K562 (cell line): Measurements from ENCODE around the gene OPCML. TPM values are rescaled to one million over a fixed set of nuclear protein-coding genes. Genes with fewer than 3 reads are reported as not detected.

Source experiments
- ASH1L ChIP-seq: fragments of 450-650 bp; IDR thresholded peaks from 2 replicates; pipeline ENCODE4 v1.6.1; 2018; ENCODE audit warnings: borderline replicate concordance, mild to moderate bottlenecking, low read depth; ENCODE audit not compliant: partially characterized antibody
- SMARCC2 ChIP-seq: fragments of 450-650 bp; IDR thresholded peaks from 2 replicates; pipeline ENCODE4 v1.6.1; 2017; ENCODE audit warnings: antibody characterized with exemption, moderate library complexity, mild to moderate bottlenecking, low read depth
- SRSF7 ChIP-seq: fragments of 200-400 bp; formaldehyde crosslinking; optimal IDR thresholded peaks from 2 replicates; pipeline ENCODE3; 2017; ENCODE audit warnings: mild to moderate bottlenecking, low read depth, low read length
- U2AF1 ChIP-seq: fragments of 200-400 bp; formaldehyde crosslinking; optimal IDR thresholded peaks from 2 replicates; pipeline ENCODE3; 2017; ENCODE audit warnings: mild to moderate bottlenecking, low read depth, low read length, moderate library complexity
- YBX1 ChIP-seq: fragments of 450-650 bp; IDR thresholded peaks from 2 replicates; pipeline ENCODE4 v1.7.1; 2016; ENCODE audit warnings: mild to moderate bottlenecking
- ZBTB7A ChIP-seq: IDR thresholded peaks from 2 replicates; pipeline ENCODE4 v1.6.1; 2011; ENCODE audit warnings: low read depth, mild to moderate bottlenecking, low read length, moderate library complexity, borderline replicate concordance; ENCODE audit not compliant: control insufficient read depth
- ZNF699 ChIP-seq: fragments of 250-450 bp; sonication (Bioruptor Pico); IDR thresholded peaks from 2 replicates; pipeline ENCODE4 v1.8.0; 2021; ENCODE audit warnings: mild to moderate bottlenecking, moderate library complexity; ENCODE audit not compliant: insufficient replicate concordance
- polyA plus RNA-seq, 8 experiments: library from polyadenylated mRNA; depleted of rRNA in 4 of 8; stranded (reverse) in 5 of 8; unstranded in 3 of 8; fragments of >200 nt; fragmentation: Nextera tagmentation in 2 of 8; fragmentation: Illumina TruSeq in 1 of 8; extraction: Ambion mirVana in 2 of 8; extraction: Trizol in 1 of 8; gene quantifications; 2 replicates each; pipeline versions ENCODE4 v1.2.1 to v1.2.3, GENCODE V29; 2011 to 2014; ENCODE audit warnings: inconsistent platforms in 1 of 8, missing spikeins in 1 of 8
- total RNA-seq, 7 experiments: library from RNA; depleted of rRNA in 6 of 7; stranded (reverse); fragments of >200 nt in 6 of 7; fragmentation: Illumina TruSeq in 2 of 7; extraction: Trizol in 2 of 7; gene quantifications; 2 replicates each; pipeline versions ENCODE4 v1.2.1 to v1.2.3, GENCODE V29; 2011 to 2021; ENCODE audit warnings: low replicate concordance in 1 of 7
- TF ChIP-seq, protein P1 (sequence below), 2 experiments: fragments of 450-650 bp in 1 of 2; sonication (generic) in 1 of 2; formaldehyde crosslinking in 1 of 2; IDR thresholded peaks; 2 replicates each; pipeline versions ENCODE4 v1.7.1 to v1.9.0; 2016 to 2022; ENCODE audit warnings: inconsistent platforms in 1 of 2, mild to moderate bottlenecking in 1 of 2, missing genetic modification reagents in 1 of 2
- TF ChIP-seq, protein P2 (sequence below), 2 experiments: fragments of 450-650 bp in 1 of 2; IDR thresholded peaks; 2 replicates each; pipeline ENCODE4 v1.6.1; 2011 to 2017; ENCODE audit warnings: low read depth in 2 of 2, antibody characterized with exemption in 1 of 2, borderline replicate concordance in 1 of 2, low read length in 1 of 2, mild to moderate bottlenecking in 1 of 2, mixed read lengths in 1 of 2; ENCODE audit not compliant: control insufficient read depth in 1 of 2

OPCML gene
- total and polyA plus RNA-seq, 9 of the 15 experiments (the other 6 are each of a cell fraction or from before 2014, with no cell fraction given), result not detected

DNA sequence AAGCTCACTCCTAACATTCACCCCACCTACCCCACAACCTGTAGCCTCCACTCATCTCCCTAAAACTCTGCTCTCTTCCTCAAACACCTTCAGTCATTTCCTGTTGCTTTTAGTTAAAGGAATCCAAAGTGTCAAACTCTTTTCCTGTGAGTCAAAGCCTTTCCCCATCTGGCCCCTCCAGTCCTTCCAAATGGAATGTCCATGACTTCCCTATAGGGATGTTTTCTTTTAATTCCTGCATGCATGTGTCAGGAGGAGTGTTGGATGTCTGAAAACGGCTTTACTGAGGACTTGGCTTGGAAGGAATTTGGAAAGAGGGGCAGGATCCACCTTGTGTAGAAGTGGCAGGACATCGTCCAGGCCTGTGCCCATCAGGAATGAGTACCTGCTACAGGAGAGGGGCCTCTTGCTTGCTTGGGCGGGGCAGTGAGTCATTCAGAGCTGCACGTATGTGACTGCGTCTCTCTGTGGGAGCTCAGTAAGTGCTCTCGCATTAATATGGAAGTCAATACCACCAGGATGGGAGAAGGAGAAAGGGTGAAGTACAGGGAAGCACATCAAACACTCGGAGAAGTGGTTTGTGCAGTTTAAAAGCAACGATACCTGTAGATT is 491.9 kb downstream of the OPCML start (continued):
- TF ChIP-seq, protein P1, sequence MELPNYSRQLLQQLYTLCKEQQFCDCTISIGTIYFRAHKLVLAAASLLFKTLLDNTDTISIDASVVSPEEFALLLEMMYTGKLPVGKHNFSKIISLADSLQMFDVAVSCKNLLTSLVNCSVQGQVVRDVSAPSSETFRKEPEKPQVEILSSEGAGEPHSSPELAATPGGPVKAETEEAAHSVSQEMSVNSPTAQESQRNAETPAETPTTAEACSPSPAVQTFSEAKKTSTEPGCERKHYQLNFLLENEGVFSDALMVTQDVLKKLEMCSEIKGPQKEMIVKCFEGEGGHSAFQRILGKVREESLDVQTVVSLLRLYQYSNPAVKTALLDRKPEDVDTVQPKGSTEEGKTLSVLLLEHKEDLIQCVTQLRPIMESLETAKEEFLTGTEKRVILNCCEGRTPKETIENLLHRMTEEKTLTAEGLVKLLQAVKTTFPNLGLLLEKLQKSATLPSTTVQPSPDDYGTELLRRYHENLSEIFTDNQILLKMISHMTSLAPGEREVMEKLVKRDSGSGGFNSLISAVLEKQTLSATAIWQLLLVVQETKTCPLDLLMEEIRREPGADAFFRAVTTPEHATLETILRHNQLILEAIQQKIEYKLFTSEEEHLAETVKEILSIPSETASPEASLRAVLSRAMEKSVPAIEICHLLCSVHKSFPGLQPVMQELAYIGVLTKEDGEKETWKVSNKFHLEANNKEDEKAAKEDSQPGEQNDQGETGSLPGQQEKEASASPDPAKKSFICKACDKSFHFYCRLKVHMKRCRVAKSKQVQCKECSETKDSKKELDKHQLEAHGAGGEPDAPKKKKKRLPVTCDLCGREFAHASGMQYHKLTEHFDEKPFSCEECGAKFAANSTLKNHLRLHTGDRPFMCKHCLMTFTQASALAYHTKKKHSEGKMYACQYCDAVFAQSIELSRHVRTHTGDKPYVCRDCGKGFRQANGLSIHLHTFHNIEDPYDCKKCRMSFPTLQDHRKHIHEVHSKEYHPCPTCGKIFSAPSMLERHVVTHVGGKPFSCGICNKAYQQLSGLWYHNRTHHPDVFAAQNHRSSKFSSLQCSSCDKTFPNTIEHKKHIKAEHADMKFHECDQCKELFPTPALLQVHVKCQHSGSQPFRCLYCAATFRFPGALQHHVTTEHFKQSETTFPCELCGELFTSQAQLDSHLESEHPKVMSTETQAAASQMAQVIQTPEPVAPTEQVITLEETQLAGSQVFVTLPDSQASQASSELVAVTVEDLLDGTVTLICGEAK (IDR thresholded peaks at IDR 0.05), result no peak
- TF ChIP-seq, protein P1 (CRISPR knock-in tag; IDR thresholded peaks at IDR 0.05), result no peak
- no peak for TF ChIP-seq ASH1L
- no peak for TF ChIP-seq ZNF699 (CRISPR knock-in tag)
- TF ChIP-seq, protein P2, sequence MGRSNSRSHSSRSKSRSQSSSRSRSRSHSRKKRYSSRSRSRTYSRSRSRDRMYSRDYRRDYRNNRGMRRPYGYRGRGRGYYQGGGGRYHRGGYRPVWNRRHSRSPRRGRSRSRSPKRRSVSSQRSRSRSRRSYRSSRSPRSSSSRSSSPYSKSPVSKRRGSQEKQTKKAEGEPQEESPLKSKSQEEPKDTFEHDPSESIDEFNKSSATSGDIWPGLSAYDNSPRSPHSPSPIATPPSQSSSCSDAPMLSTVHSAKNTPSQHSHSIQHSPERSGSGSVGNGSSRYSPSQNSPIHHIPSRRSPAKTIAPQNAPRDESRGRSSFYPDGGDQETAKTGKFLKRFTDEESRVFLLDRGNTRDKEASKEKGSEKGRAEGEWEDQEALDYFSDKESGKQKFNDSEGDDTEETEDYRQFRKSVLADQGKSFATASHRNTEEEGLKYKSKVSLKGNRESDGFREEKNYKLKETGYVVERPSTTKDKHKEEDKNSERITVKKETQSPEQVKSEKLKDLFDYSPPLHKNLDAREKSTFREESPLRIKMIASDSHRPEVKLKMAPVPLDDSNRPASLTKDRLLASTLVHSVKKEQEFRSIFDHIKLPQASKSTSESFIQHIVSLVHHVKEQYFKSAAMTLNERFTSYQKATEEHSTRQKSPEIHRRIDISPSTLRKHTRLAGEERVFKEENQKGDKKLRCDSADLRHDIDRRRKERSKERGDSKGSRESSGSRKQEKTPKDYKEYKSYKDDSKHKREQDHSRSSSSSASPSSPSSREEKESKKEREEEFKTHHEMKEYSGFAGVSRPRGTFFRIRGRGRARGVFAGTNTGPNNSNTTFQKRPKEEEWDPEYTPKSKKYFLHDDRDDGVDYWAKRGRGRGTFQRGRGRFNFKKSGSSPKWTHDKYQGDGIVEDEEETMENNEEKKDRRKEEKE (IDR thresholded peaks at IDR 0.05; ENCODE audit: borderline replicate concordance in 1 of 2, control insufficient read depth in 1 of 2, low read depth in 2 of 2, low read length in 1 of 2), result no peak
- TF ChIP-seq U2AF1, result no peak
- no peak for TF ChIP-seq YBX1
- TF ChIP-seq SMARCC2, result no peak
- TF ChIP-seq SRSF7, result no peak
- TF ChIP-seq ZBTB7A, result no peak
